HEK293 (cell line): ENCODE measurements around the gene IPO11.

Experiments
- CTCF ChIP-seq: fragments of 450-650 bp; formaldehyde crosslinking; IDR thresholded peaks from 2 replicates; pipeline ENCODE4 v1.5.1; 2016; ENCODE audit warnings: missing biosample characterization, missing genetic modification characterization
- TCF7L2 ChIP-seq: IDR thresholded peaks from 2 replicates; pipeline ENCODE4 v1.6.1; 2011; ENCODE audit warnings: low read depth, mild to moderate bottlenecking, inconsistent platforms, low read length, moderate library complexity, borderline replicate concordance
- YY1 ChIP-seq: fragments of 450-650 bp; formaldehyde crosslinking; IDR thresholded peaks from 2 replicates; pipeline ENCODE4 v1.5.1; 2018; ENCODE audit warnings: missing biosample characterization, missing genetic modification characterization
- ZNF114 ChIP-seq: fragments of 450-650 bp; formaldehyde crosslinking; IDR thresholded peaks from 2 replicates; pipeline ENCODE4 v1.5.0; 2017; ENCODE audit warnings: missing biosample characterization, missing genetic modification characterization
- ZNF16 ChIP-seq: fragments of 450-650 bp; formaldehyde crosslinking; IDR thresholded peaks from 2 replicates; pipeline ENCODE4 v1.5.1; 2016; ENCODE audit warnings: low read depth, missing biosample characterization, missing genetic modification characterization
- ZNF404 ChIP-seq: fragments of 450-650 bp; formaldehyde crosslinking; IDR thresholded peaks from 2 replicates; pipeline ENCODE4 v1.5.1; 2017; ENCODE audit warnings: missing biosample characterization, missing genetic modification characterization
- ZNF610 ChIP-seq: fragments of 450-650 bp; formaldehyde crosslinking; IDR thresholded peaks from 2 replicates; pipeline ENCODE4 v1.5.1; 2016; ENCODE audit warnings: missing biosample characterization, missing genetic modification characterization, borderline replicate concordance
- ZSCAN18 ChIP-seq: fragments of 450-650 bp; formaldehyde crosslinking; IDR thresholded peaks from 2 replicates; pipeline ENCODE4 v1.5.1; 2016; ENCODE audit warnings: missing biosample characterization, missing genetic modification characterization
- ZXDB ChIP-seq: fragments of 450-650 bp; formaldehyde crosslinking; IDR thresholded peaks from 2 replicates; pipeline ENCODE4 v1.5.1; 2016; ENCODE audit warnings: missing biosample characterization, missing genetic modification characterization

DNA sequence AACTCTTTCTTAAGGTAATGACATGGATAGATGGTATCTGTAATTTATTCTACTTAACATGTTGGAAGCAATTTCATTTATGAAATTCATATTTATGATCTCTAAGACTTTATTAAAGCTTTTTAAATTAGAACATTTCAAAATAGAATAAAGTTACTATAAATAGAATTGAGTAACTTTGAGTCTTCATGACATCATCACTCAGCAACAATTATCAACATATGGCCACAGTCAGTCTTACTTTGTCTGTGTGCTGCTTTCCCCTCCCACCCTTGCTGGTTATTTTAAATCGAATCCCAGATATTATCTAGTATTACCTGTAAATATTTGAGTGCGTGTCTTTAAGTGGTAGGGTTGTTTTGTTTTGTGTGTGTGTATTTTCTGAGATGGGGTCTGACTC lies 65.2 kb downstream of the IPO11 start:
- TF ChIP-seq CTCF (tag by site-specific recombination) (no peak), ZXDB (tag by site-specific recombination) (no peak), YY1 (tag by site-specific recombination) (no peak), ZNF610 (tag by site-specific recombination) (no peak), ZNF16 (tag by site-specific recombination) (no peak), ZNF114 (tag by site-specific recombination) (no peak), ZNF404 (tag by site-specific recombination) (no peak), TCF7L2 (no peak), ZSCAN18 (tag by site-specific recombination) (no peak)
